SH-SY5Y (cell line): Measurements from ENCODE around the gene C19orf81.

Experiments used
- GATA2 ChIP-seq: IDR thresholded peaks from 2 replicates; pipeline ENCODE4 v1.6.1; 2011; ENCODE audit warnings: mild to moderate bottlenecking, low read depth, low read length
- GATA3 ChIP-seq: IDR thresholded peaks from 2 replicates; pipeline ENCODE4 v1.6.1; 2011; ENCODE audit warnings: low read depth, mild to moderate bottlenecking, low read length, moderate library complexity

GRCh38 chr19:50626795-50627194 is 22.4 kb upstream of the C19orf81 start:
- TF ChIP-seq GATA3 (no peak), GATA2 (no peak)
